GOT3 (cell line): ENCODE data around the gene PPP1R13B.

Source experiments
- DNase-seq: peaks from one replicate; lab custom pipeline; 2025; ENCODE audit warnings: mixed read lengths; lab: John Stamatoyannopoulos, UW

Gene PPP1R13B

GRCh38 chr14:103685276-103686211 is 161.8 kb downstream of the PPP1R13B start:
- no peak for DNase-seq

DNA sequence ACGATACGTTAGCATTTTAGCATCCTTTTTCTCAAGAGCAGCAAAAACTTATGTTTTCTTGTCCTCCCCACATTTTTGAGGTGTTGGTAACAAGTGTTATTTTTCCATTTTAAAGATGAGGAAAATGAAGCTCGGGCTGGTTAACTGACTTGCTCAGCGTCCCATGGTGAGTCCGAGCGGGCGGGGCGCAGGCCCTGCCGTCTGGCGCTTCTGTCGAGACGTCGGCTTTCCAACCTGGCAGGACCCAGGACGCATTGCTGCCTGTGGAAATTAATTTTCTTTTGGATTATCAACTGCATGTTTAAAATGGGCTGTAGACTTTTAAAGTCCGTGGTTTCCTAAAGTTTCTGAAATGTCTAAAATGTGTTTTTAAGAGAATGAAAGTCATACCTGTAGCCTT is 162.5 kb downstream of the PPP1R13B start:
- no peak for DNase-seq

- DNase-seq = no peak
These were observed 162.9 kb downstream of the PPP1R13B start for GRCh38 chr14:103684471-103684870.
